K562 (cell line): ENCODE results near the gene PPT2. TPM values are rescaled to one million over a fixed set of nuclear protein-coding genes. Genes with fewer than 3 reads are reported as not detected.

Experiments used
- GTF2B ChIP-seq: IDR thresholded peaks from 2 replicates; pipeline ENCODE4 v1.6.1; 2011; ENCODE audit not compliant: insufficient read length; ENCODE audit errors: extremely low read depth
- HDAC3 ChIP-seq: fragments of 450-650 bp; IDR thresholded peaks from 2 replicates; pipeline ENCODE4 v1.6.1; 2018; ENCODE audit warnings: borderline replicate concordance, mild to moderate bottlenecking, moderate library complexity; ENCODE audit not compliant: partially characterized antibody
- KLF10 ChIP-seq: fragments of 250-450 bp; sonication (Bioruptor Pico); IDR thresholded peaks from 2 replicates; pipeline ENCODE4 v1.6.1; 2021; ENCODE audit warnings: matching md5 sums
- LARP7 ChIP-seq: fragments of 450-650 bp; IDR thresholded peaks from 2 replicates; pipeline ENCODE4 v1.6.1; 2016
- NR3C1 ChIP-seq: sonication (generic); formaldehyde crosslinking; IDR thresholded peaks from 2 replicates; pipeline ENCODE4 v1.8.1; 2022; ENCODE audit warnings: missing genetic modification reagents
- REST ChIP-seq, 2 experiments: fragments of 450-650 bp; formaldehyde crosslinking in 1 of 2; IDR thresholded peaks; 2 replicates each; pipeline versions ENCODE4 v1.4.0 to v1.6.1; 2014 to 2020; ENCODE audit warnings: mild to moderate bottlenecking in 2 of 2, borderline replicate concordance in 1 of 2, low read depth in 1 of 2
- STAG1 ChIP-seq: sonication (generic); formaldehyde crosslinking; IDR thresholded peaks from 2 replicates; pipeline ENCODE4 v1.5.0; 2020; ENCODE audit warnings: missing genetic modification reagents, borderline replicate concordance
- THAP12 ChIP-seq: fragments of 250-450 bp; sonication (Bioruptor Pico); IDR thresholded peaks from 2 replicates; pipeline ENCODE4 v1.9.0; 2021; ENCODE audit warnings: mild to moderate bottlenecking, inconsistent platforms
- TRIM28 ChIP-seq: fragments of 450-650 bp; IDR thresholded peaks from 2 replicates; pipeline ENCODE4 v1.6.1; 2017
- ZBTB9 ChIP-seq: fragments of 450-650 bp; formaldehyde crosslinking; IDR thresholded peaks from 2 replicates; pipeline ENCODE4 v1.4.0; 2020; ENCODE audit warnings: mild to moderate bottlenecking, moderate library complexity
- ZNF830 ChIP-seq: fragments of 250-450 bp; sonication (Bioruptor Pico); IDR thresholded peaks from 2 replicates; pipeline ENCODE4 v1.5.0; 2021; ENCODE audit warnings: mild to moderate bottlenecking
- polyA plus RNA-seq, 8 experiments: library from polyadenylated mRNA; depleted of rRNA in 4 of 8; stranded (reverse) in 5 of 8; unstranded in 3 of 8; fragments of >200 nt; fragmentation: Nextera tagmentation in 2 of 8; fragmentation: Illumina TruSeq in 1 of 8; extraction: Ambion mirVana in 2 of 8; extraction: Trizol in 1 of 8; gene quantifications; 2 replicates each; pipeline versions ENCODE4 v1.2.1 to v1.2.3, GENCODE V29; 2011 to 2014; ENCODE audit warnings: inconsistent platforms in 1 of 8, missing spikeins in 1 of 8
- total RNA-seq, 7 experiments: library from RNA; depleted of rRNA in 6 of 7; stranded (reverse); fragments of >200 nt in 6 of 7; fragmentation: Illumina TruSeq in 2 of 7; extraction: Trizol in 2 of 7; gene quantifications; 2 replicates each; pipeline versions ENCODE4 v1.2.1 to v1.2.3, GENCODE V29; 2011 to 2021; ENCODE audit warnings: low replicate concordance in 1 of 7

Gene PPT2
- total and polyA plus RNA-seq, 9 of the 15 experiments (the other 6 are each of a cell fraction or from before 2014, with no cell fraction given): 27.4 to 98.8 (median 69.9) TPM

GRCh38 chr6:32195902-32196681 lies 42.2 kb downstream of the PPT2 start (continued):
- TF ChIP-seq REST (IDR thresholded peaks at IDR 0.05; ENCODE audit: borderline replicate concordance): no peak
- TF ChIP-seq REST (CRISPR knock-in tag; IDR thresholded peaks at IDR 0.05; ENCODE audit: low read depth): no peak; the same call in 1 of the 2 replicates
- TF ChIP-seq STAG1: no peak
- no peak for TF ChIP-seq ZNF830
- no peak for TF ChIP-seq TRIM28
- TF ChIP-seq KLF10 (CRISPR knock-in tag): no peak
- TF ChIP-seq LARP7: no peak
- TF ChIP-seq NR3C1 (CRISPR knock-in tag): peak; percentile 67; the same call in 1 of the 2 replicates
- no peak for TF ChIP-seq HDAC3
- TF ChIP-seq THAP12 (CRISPR knock-in tag): peak; percentile 97
- TF ChIP-seq GTF2B: no peak
- TF ChIP-seq ZBTB9 (CRISPR knock-in tag): peak; percentile 49; the same call in 1 of the 2 replicates
